Amniotic stem cell (primary cell): Measurements from ENCODE around the gene LEPROT.
"Not testable (repeated sequence)": the region's sequence is repeated elsewhere in the genome, so short reads cannot be mapped to it uniquely, and the experiment has no call there.

ENCODE experiments used
- DNase-seq: peaks from one replicate; lab custom pipeline; 2025; lab: John Stamatoyannopoulos, UW

LEPROT gene

DNA sequence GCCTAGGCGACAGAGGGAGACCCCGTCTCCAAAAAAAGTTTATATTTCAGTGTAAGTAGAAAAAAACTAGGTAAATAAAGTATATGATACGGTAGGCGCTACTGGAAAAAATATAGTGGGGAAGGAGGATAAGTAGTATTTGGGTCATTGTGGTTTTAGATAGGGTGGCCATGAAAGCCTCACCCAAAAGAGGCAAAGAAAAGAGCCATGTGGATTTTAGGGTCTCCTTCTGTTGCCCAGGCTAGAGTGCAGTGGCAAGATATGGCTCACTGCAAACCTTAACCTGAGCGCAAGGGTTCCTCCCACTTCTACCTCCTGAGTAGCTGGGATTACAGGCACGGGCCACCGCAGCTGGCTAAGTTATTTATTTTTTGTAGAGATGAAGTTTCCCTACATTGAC is 17.1 kb downstream of the LEPROT start:
- no peak for DNase-seq

DNA sequence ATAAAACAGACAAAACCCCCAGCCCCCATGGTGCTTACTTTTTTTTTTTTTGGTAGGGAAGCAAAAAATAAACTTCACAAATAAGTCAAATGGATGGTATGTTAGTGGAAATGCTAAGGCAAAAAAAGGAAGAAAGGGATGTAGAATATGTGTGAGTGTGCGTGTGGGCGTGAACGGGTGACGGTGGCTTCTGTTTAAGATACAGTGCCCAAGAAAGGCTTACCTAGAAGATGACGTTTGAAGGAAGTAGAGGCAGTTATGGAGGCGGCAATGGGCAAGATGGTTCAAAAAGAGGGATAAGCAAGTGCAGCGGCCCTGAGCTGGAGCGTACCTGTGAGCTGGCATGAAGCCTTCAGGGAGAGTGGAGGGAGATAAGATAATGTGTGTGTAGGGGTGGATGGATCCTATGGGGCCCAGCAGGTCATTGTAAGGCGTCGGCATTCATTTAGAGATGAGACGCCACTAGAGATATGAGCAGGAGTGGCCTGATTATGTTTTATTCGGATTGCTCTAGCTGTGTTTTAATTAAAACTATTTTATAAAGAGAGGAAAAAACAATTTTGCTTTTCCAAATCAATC is 19.9 kb downstream of the LEPROT start:
- no peak for DNase-seq

DNA sequence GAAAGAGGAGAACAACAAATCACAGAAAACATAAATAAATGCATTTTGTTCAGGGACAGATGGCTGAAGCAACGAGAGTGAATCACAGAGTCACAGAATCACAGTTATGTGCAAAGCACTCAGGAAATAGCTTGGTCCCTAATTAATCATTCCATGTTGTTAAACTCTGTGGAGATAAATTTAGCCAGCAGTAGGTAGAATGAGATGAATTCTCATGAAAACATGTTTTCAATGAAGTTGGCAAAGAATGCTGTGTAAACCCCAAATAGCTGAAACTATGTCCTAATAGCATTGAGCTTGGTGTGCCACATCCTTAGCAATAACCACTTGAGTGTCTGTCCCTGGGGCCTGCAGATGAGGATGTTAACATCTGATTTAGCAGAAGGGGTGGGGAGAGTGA is 20.4 kb downstream of the LEPROT start:
- no peak for DNase-seq

DNA sequence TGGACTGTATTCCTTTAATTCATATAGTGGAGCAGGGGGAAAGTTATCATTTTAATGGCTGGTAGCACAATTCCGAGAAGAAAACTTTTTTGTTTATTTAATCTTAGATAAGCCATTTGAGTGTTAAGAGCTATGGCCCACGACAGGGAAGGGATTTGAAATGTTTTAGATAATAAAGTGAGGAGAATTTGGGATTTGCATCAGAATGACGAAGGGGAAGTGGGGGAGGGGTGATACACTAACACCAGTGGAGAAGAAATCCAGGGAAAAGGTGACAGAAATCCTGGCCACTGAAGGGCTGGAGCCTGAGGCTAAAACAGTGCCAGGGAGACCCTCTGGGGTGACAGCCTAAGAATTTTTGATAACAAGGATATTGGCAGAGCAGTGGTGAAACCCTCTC is 21.0 kb downstream of the LEPROT start:
- no peak for DNase-seq

DNA sequence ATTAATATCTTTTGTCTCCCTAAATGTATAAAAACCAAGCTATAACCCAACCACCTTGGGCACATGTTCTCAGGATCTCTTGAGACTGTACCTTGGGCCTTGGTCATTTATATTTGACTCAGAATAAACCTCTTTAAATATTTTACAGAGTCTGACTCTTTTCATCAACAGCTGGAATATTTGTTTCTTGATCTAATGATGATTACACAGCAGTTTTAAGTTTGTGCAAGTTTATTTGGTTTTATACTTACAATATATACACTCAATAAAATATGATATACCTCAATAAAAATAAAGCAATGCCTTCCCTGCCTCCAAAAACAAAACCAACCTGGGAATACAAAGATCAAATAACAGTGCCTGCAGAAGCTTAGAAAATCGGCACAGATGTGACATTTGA is 22.0 kb downstream of the LEPROT start:
- no peak for DNase-seq

DNA sequence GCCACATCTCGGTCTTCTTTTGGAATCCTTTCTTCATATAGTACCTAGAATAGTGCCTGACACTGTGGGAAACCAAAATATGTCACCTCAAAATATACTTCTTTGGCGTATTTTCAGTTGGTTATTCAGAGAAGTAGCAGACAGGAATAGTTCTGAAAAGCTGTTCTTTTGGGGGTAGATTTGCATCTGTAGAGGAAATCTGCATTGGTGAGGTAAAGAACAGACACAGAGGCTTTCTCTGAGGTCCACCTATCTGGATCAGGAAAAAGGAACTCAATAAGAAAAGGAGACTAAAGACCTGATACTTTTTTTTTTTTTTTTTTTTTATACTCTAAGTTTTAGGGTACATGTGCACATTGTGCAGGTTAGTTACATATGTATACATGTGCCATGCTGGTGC is 23.2 kb downstream of the LEPROT start:
- no peak for DNase-seq

DNA sequence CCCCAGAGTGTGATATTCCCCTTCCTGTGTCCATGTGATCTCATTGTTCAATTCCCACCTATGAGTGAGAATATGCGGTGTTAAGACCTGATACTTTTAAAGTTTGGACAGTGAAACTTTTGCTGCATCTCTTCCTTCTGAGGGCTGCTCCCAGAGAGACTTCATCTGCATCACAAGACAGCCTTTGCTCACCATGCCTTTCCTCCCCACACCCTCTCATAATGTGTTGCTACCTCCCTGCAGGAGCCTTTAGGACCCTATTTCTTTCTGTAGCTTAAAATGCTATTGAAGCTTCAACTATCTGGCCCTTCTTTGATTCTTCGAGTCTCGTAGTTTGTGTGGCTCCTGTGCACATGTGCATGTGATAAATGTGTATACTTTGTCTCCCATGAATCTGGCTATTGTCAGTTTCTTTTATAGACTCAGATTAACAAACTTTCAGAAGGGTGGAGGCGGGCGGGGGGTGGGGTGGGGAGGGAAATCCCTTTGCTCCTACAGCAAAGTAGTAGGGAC is 23.7 kb downstream of the LEPROT start:
- DNase-seq: no peak

DNA sequence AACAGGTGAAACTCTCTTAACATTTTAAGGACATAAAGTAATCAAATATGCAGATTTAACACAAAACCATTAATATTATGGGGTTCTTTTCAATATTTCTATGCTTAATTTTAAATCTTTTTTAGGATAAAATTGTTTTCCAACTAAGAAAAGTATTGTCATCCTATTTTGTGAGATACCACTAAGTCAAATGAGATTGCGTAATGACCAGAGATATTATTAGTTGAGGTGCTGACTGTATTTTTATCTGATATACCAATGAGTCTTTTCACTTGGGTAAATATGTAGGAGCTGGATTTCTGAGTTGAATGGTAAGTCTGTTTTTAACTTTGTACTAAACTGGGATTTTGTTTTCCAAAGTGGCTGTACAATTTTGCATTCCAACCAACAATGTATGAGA is 25.4 kb downstream of the LEPROT start:
- no peak for DNase-seq

DNA sequence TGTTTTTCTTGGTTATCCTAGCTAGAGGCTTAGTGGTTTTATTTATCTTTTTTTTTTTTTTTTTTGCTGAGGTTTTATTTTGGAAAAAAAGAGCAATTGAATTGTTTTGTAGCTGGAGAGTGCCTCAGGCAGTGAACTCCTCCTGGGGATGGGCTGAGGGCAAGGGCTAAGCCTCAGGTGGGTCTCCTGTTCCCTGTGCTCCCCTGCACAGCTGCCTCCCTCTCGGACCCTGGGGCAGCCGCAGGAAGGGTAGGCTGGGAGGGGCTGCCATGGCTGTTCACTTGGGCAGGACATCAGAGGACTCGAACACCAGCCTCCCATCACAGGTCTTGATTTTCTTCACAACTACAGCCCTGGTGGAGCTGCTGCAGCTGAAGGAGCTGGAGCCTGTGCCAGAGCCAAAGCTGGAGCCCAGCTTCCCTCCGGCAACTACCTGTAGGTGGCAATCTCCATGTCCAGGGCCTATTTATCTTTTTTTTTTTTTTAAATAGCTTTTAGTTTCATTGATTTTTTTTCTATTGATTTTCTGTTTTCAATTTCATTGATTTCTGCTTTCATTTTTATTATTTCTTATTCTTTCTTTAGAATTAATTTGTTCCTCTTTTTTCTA is 28.9 kb downstream of the LEPROT start:
- no peak for DNase-seq

DNA sequence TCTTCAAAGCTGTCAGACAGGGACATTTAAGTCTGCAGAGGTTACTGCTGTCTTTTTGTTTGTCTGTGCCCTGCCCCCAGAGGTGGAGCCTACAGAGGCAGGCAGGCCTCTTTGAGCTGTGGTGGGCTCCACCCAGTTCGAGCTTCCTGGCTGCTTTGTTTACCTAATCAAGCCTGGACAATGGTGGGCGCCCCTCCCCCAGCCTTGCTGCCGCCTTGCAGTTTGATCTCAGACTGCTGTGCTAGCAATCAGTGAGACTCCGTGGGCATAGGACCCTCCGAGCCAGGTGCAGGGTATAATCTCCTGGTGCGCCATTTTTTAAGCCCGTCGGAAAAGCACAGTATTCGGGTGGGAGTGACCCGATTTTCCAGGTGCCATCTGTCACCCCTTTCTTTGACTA is 35.2 kb downstream of the LEPROT start:
- DNase-seq: not testable (repeated sequence)

DNA sequence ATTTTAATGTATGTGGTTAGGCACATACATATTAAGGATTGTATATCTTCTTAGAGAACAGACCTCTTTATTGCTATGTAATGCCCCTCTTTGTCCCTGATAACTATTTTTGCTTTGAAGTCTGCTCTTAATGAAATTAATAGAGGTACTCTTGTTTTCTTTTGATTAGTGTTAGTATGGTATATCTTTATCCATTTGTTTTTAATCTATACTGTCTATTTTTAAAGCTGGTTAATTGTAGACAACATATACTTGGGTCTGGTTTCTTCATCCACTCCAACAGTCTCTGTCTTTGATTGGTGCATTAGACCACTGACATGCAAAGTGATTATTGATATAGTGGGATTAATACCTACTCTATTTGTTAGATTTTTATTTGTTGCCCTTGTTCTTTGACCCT is 36.0 kb downstream of the LEPROT start:
- DNase-seq: no peak

DNA sequence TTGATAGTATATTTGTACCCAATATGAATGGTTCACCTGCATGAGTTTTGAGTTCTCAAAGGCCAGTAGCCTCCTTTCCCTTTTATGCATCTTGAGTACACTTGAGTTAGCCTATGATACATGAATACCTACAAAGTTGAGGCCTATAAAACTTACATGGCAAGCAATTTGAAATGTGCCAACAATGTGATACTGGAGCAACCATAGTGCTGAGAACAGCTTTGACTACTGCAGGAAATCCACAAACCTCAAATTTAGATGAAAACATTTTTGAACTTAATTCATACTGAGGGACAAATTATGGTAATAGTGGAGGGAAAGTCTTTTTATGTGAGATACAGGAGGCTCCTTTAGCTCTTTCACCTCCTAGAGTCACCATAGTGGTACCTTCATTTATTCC is 37.4 kb downstream of the LEPROT start:
- DNase-seq: no peak

DNA sequence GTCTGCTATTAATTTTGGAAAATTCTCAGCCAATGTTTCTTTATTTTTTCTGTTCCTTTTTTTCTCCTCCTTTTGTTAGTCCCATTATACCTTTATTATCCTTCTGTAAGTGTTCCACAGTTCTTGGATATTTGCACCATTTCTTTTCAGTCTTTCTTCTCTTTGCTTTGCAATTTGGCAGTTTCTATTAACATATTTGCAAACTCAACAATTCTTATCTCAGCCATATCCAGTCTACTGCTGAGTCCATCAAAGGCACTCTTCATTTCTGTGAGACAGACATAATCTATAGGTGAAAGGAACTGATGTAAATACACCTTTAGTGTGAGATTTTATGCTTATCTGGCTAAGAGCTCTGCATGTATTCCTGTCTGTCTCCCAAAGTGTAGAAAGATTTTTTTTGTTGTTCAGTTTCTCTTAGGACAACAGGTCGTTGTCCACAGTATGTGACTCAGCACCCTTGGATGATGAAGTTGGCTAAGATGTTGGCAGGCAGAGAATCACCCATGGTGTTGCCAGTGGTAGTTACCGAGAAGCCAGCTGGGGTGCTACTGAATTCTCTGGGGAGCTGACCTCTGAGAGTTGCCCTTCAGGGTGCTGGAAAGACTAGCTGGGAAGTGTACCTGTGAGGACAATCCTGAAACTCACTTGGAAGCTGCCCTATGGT is 38.4 kb downstream of the LEPROT start:
- no peak for DNase-seq

DNA sequence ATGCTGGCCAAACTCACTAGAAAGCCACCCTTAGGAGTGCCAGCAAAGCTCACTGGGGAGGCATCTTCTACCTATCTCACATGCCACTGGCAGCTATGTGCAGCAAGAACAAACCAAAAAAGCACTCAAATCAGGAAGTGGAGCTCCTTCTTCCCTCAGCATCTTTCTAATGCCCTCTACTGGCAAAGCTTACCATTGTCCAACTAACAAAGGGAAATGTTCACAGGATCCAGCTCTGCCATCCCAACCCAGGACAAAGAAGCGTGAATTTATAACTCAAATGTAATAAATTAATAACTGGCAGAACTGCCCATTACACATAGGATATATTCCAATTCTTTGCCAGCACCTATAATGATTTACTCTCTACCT is 38.9 kb downstream of the LEPROT start:
- no peak for DNase-seq

DNA sequence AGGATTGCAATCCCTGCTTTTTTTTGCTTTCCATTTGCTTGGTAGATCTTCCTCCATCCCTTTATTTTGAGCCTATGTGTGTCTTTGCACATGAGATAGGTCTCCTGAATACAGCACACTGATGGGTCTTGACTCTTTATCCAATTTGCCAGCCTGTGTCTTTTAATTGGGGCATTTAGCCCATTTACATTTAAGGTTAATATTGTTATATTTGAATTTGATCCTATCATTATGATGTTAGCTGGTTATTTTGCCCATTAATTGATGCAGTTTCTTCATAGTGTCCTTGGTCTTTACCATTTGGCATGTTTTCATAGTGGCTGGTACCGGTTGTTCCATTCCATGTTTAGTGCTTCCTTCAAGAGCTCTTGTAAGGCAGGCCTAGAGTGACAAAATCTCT is 45.4 kb downstream of the LEPROT start:
- DNase-seq: not testable (repeated sequence)

DNA sequence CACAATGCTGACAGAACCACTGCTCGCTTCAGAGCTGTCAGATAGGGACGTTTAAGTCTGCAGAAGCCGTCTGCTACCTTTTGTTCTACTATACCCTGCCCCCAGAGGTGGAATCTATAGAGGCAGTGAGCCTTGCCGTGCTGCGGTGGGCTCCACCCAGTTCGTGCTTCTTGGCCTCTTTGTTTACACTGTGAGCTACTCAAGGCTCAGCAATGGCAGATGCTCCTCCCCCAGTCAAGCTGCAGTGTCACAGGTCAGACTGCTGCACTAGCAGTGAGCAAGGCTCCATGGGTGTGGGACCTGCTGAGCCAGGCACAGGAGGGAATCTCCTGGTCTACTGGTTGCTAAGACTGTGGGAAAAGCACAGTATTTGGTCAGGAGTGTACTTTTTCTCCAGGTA is 47.1 kb downstream of the LEPROT start:
- no peak for DNase-seq

DNA sequence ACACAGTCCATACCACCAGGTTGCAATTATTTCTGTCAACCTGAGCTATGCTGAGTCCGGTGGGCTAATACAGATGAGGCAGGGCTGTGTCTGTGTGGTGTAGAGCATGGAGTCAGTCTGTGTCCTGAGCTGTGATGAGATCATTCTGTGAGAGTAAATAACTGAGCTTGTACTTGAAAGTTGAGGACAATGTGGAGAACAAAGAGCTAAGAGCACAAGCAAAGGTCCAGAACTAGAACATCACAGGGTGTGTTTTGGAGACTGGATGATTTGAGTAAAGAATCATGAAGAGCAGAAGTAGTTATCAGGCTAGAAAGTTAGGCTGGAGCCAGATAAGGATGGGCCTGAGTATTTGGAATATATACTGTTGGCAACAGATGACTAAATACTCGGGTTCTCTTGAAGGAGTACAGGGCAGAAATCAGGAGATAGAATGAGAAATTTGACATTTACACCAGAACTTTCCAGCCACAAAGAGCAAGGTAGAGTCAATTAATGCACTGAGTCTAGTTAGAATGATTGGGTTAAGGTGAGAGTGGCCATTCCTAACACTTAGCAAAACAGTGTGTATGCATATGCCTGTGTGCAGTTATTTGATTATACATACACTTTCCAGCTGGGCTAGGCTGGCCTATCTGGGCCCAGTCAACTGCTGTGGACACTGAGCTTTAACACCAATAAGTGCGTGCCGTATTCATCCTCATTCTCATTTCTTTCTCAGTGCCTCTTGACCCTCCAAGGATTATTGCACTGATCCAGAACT is 48.8 kb downstream of the LEPROT start:
- DNase-seq: no peak

DNA sequence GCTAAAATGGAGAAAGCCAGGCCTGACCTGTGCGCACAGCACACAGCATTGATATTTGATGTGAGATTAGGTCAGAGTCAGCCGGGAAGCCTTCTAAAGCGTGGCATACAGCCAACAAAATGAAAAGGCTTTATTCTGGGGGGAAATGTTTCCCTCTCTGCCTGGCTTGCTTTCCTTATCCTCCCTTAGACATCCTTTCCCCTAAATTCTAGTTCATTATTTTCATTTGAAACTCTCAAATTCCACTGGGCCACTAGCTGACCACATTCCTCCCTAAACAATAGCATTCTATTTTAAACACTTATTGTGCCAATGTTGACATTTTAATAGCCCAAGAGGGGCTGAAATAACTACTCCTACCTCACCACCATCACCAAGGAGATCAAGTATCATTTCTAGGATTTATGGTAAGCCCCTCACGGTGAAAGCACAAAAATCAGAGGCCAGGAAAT is 49.4 kb downstream of the LEPROT start:
- no peak for DNase-seq

DNA sequence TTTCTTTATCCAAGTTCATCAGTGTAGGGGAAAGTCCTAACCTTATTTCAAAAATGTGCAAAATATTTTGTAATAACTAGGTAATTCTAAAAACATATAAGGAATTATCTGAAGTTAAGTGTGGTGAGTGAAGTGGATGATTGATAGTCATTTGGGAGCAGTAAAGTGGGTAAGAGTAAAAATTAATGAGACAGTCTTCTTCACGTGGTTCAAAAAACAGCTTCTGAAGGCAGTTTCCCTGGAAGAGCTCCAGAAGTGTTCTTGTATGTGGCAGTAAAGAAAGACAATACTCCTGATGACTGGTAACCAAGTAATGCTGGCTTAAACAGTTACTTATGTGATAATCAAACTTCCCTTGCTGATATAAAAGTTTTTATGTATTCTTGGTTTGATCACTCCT is 50.3 kb downstream of the LEPROT start:
- no peak for DNase-seq

DNA sequence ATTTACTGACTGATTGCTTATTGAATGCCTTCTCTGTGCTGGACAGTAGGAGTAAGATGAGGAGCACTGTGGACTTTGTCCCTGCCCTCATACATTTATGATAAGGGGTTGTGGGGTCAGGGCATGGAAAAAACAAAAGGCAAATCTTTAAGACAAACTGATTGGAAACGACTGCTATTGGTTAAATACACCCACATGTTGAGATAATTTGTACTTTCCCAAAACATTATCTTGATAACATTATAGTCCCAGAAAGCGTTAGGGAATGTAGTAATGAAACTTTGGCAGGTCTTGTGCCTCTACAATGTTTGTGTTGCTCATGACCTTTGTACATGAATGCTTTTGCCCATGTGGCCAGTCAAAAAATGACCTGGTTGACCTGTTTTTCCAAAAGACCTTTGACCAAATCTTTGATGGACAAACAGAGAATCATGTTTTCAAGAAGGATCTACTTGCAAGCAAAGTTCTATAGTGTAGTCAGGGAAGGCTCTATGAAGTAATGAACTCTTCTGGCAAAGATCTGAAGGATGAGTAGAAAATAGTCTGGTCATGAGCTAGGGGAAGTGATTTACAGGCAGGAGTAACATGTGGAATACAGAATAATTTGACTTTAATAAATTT is 50.9 kb downstream of the LEPROT start:
- no peak for DNase-seq

DNA sequence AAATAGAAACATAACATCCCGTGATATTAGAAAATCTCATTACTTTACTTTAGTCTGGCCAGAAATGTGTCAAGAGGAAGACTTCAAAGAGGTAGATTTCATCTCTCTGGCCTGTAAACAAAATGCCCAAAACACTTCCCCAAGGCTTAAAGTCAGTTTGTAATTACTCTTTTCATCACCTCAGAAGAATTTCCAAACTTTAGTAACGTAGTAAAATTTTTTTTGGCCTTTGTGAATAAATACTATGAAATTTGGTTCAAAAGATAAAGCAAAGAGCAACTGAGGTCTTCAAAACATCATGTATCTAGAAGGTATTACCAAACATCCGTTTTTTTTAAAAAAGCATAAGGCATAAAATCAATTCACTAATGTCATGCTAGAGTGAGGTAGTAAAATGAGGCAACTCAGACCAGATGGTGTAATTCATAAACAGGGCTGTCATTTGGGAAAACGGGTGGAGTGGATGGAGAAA is 51.4 kb downstream of the LEPROT start:
- no peak for DNase-seq

DNA sequence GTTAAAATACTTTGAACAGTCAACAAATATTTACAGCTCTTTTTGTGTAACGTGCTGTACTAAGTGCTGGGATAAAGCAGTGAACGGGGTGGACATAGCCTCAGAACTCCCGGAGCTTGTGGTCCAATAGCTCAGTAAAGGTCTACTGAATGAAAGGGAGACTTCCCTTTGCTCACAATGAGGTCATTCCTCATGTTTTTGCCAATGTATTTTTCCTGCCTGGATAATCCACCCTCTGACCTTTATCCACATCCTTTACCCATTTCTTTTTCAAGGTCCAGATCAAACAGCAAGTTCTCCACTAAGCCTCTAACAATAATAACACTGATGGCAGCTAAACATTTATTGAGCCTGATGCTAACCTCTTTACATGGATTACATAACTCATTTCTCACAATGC is 55.9 kb downstream of the LEPROT start:
- DNase-seq: no peak
